IPS DF 4.7 (cell line): ENCODE data around the gene AIF1.
"Not testable (repeated sequence)": the region's sequence is repeated elsewhere in the genome, so short reads cannot be mapped to it uniquely, and the experiment has no call there.

Source experiments
- DNase-seq: peaks from one replicate; pipeline ENCODE4 v3.0.0-alpha.2; 2013; ENCODE audit warnings: low spot score; ENCODE audit errors: extremely low read depth

AIF1 gene

GRCh38 chr6:31580807-31581433, 34.1 kb upstream of the AIF1 start:
- DNase-seq: no peak

GRCh38 chr6:31581434-31582229, 33.4 kb upstream of the AIF1 start:
- DNase-seq: no peak

- DNase-seq: no peak
These were observed 32.8 kb upstream of the AIF1 start, which contains the start of gene LTB for GRCh38 chr6:31582230-31582643. Gene LTB, minus strand, starts transcription at chr6:31582424. Its CDS starts 7 bp downstream, at chr6:31582417.

GRCh38 chr6:31585491-31585890, 29.5 kb upstream of the AIF1 start:
- DNase-seq: no peak

GRCh38 chr6:31586008-31586407, 29.0 kb upstream of the AIF1 start, which contains the start of gene LST1:
Gene LST1, plus strand, starts transcription at chr6:31586277. Its CDS starts 1,023 bp downstream, at chr6:31587300.
- no peak for DNase-seq

GRCh38 chr6:31586599-31587281, 28.3 kb upstream of the AIF1 start:
- no peak for DNase-seq

DNA sequence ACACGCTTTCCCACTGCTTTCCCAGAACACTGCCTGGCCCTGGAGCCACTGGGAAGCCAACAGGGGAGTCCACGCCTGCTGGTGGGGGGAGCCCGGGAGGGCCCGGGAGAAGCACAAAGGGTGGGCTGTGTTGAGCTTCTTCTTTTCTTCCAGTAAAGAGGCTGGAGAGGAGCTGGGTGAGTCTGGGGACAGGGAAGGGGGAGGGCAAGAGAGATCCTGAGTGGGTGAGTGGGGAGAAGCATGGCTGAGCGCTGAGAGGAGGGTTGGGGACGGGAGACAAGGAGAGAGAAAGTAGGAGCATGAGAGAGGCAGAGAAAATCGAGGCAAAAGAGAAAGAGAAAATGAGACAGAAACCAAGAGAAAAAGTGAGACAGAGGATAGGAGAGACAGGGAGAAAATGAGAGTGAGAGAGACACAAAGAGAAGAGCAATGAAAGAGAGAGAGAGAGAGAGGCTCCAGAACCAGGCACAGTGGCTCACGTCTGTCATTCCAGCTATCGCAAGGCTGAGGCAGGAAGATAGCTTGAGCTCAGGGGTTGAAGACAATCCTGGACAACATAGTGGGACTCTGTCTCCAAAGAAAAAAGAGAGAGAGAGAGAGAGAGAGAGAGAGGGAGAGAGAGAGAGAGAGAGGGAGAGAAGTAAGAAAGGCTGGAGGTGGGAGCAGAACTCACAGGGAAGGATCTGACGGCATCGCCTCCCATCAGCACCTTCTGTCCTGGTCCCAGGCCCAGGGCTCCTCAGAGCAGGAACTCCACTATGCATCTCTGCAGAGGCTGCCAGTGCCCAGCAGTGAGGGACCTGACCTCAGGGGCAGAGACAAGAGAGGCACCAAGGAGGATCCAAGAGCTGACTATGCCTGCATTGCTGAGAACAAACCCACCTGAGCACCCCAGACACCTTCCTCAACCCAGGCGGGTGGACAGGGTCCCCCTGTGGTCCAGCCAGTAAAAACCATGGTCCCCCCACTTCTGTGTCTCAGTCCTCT, 26.9 kb upstream of the AIF1 start:
- no peak for DNase-seq

DNA sequence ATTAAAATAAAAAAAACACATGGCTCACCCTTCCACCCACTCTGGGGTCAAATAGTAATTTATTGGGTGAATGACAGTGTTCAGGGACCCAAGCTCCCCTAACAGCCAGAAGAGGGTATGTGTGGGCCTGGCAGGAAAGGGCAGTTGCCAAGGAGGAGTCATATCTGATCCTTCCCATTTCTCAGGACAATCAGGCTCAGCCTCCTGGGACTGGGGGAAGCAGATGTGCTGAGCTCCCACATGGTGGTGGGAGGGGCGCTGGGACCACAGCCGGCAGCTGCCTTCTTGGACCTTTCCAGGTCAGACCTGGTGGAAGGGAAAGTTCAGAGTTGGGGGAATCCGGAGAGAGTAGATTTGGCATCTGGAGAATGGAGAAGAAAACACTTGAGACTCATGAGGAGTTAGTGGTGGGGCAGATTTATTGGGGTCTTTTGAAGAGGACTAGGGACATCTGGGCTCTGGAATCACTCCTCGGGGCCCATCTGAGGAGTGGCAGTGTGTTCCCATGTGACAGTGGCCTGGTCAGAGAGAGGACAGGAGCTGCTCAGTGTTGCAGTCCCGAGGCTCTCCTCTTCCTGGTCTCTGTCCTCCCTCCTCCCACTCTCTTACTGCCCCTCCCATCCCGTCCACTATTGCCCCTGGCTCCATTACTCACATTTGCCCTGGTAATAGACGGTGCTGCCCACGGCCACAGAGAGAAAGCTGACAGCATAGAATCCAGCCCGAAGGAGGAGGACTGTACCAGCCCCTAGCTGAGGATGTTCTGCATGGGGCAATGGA, 26.0 kb upstream of the AIF1 start:
- no peak for DNase-seq

- DNase-seq: not testable (repeated sequence)
These were observed 24.3 kb upstream of the AIF1 start for GRCh38 chr6:31590691-31591090.

- DNase-seq: no peak
These were observed 22.6 kb upstream of the AIF1 start for GRCh38 chr6:31592396-31592771.

DNA sequence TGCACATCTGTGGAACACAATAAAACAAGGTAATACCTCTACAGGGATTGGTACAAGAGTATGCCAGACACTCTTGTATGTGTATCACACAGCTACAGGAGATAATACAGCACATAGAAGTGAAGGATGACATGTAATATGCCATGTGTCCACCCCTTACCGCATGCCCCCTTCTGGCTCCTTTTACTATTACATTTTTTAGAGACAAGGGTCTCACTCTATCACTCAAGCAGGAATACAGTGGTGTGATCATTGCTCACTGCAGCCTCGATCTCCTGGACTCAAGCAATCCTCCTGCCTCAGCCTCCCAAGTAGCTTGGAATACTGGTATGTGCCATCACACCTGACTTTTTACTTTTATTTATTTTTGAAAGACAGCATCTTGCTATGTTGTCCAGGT, 18.0 kb upstream of the AIF1 start:
- DNase-seq: no peak

DNA sequence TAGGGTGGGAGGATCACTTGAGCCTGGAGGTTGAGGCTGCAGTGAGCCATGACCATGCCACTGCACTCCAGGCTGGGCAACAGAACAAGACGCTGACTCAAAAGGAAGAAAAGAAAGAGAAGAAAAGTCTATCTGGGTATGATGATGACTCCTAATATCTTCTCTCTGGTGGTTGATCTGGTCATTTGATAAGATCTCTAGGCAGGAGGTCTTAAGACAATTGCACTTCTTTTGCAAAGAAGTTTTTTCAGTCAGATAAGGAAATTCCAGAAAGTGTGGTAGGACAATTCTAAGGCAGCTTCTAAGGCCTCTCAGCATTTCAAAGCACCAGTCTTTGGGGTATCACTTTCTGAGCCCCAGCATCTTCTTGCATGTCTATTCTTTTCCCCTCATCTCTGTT, 7.7 kb upstream of the AIF1 start:
- DNase-seq: no peak

DNA sequence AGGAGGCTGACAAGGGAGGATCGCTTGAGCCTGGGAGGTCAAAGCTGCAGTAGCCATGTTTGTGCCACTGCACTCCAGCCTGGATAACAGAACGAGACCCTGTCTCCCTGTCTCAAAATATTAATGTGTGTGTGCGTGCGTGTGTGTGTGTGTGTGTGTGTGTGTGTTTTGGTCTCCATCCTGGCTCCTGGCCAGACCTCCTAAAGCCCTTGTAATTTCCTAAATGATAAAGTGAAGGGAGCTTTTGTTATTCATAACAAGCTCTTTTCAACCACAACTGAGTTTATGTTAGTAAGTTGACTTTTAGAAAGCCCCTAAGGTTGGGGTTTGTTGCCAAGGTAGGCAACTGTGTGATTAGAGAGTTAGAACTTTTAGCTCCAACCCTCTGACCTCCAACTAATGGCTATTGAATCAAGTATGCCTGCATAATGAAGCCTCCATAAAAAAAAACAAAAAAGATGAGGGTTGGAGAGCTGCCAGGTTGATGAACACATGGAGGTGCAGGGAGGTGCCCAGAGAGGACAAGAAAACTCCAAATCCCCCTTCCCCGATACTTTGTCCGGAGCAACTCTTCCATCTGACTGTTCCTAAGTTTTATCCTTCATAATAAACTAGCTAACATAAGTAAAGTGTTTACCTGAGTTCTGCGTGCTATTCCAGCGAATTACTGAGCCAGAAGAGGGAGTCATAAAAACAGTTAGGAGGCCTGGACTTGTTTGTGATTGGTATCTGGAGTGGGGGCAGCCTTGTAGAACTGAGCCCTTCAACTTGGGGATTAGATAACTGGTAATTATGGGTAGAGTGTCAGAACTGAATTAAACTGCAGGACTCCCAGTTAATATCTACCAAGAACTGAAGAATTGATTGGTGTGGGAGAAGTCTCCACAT, 5.3 kb upstream of the AIF1 start:
- no peak for DNase-seq

GRCh38 chr6:31610968-31611367, 4.1 kb upstream of the AIF1 start:
- DNase-seq: no peak

- no peak for DNase-seq
These were observed 887 bp upstream of the AIF1 start for GRCh38 chr6:31614075-31614619.

- no peak for DNase-seq
These were observed 714 bp downstream of the AIF1 start for GRCh38 chr6:31615748-31616147.

DNA sequence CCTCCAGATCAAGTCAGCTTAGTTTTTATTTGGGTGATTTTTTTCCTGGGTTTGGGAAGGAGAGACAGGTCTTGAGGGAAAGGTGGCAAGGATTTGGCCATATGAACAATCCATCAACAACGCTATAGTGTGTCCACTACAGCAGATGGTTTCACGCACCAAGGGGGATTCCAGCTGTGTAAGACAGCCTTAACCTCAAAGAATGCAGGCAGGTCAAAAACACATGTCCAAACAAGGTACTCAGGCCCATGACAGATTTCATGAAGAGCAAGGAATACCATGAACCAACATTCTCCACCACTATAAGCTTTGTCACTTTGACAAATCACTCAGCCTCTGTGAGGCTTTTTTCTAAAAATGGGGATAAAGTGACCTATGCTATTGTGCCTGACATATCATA, 2.0 kb downstream of the AIF1 start:
- no peak for DNase-seq

GRCh38 chr6:31619805-31620585, 5.0 kb downstream of the AIF1 start:
- peak; percentile 92 for DNase-seq
